ENCODE results near the gene TMEM80.

- TF ChIP-seq POLR2A (IDR thresholded peaks at IDR 0.05) = no peak
- no peak for TF ChIP-seq CTCF (IDR thresholded peaks at IDR 0.05 in 8 of 11, conservative IDR thresholded peaks at IDR 0.05 in 3 of 11)
- TF ChIP-seq POLR2AphosphoS5 (IDR thresholded peaks at IDR 0.05) = no peak
Observed at GRCh38 chr11:708511-708910, 12.9 kb downstream of the TMEM80 start.
